SW 1271 (cell line): Measurements from ENCODE around the gene KLK8.
"Not testable (repeated sequence)": the region's sequence is repeated elsewhere in the genome, so short reads cannot be mapped to it uniquely, and the experiment has no call there.

Experiments
- DNase-seq, 2 experiments: peaks; one replicate each; lab custom pipeline; 2025; lab: John Stamatoyannopoulos, UW

Gene KLK8

DNA sequence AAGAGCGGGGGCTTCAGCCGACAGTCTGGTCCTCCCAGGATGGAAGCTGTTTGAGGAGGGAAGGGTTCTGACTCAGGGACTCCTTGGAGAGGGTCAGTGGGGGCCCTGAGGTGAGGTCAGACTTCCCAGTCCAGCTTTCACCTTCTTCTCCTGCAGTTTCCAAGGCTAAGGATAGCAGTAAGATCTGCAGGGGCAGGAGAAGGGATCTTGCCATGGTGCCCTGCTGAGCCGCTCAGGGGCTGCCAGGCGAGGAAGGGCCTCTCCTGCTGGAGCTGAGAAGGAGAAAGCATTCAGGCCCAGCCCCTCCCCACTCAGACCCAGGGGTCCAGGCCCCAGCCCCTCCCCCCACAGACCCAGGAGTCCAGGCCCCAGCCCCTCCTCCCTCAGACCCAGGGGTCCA, 19.2 kb downstream of the KLK8 start:
- DNase-seq: no peak

DNA sequence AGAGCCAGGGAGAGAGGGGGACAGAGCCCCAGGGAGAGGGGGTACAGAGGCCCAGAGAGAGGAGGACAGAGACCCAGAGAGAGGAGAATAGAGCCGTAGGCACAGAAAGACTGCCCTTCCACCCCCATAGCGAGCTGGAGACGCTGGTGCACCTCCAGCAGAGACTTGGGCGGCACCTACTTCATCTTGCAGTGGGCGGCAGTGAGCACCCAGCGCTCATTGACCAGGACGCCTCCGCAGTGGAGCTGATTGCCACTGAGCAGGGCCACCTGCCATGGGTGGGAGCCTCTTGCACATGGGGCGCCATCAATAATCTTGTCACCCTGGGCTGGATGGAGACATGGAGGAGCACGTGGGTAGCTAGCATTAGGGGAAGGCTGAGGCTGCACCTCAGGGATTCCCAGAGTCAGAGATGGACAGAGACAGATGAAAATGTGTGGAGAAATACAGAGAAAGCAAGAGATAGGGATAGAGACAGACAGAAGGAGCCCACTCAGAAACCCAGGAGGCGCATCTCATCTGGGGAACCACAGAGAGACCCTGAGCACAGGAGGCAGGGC, 19.7 kb downstream of the KLK8 start:
- DNase-seq: no peak

DNA sequence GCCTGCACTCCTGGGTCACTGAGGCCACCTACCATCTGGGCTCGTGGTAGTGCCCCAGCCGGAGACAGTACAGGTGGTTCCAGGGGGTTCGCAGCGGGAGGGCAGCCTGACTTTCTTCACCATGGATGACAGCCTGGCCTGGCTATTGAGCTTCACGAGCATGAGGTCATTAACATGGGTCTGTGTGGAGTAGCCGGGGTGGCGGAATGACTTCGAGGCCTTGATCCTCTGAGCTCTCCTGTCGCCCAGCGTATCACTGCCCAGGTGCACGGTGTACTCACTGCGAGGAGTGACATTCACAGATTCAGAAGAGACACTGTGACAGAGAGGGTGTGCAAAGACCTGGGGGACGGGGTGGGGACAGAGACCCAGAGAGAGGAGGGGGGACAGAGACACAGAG, 21.2 kb downstream of the KLK8 start:
- no peak for DNase-seq

DNA sequence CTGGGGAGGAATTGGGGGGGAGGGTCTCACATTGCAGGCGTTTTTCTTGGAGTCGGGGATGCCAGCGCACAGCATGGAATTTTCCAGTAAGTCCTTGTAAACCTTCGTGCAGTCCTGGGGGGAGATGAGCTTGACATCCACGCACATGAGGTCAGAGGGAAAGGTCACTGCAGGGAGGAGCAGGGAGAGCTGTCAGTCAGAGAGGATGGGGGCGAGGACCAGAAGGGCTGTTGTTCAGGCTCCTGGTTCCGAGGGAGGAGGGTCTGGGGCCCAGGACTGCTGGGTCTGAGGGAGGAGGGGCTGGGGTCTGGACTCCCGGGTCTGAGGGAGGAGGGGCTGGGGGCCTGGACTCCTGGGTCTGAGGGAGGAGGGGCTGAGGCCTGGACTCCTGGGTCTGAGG, 21.6 kb downstream of the KLK8 start:
- DNase-seq: no peak

DNA sequence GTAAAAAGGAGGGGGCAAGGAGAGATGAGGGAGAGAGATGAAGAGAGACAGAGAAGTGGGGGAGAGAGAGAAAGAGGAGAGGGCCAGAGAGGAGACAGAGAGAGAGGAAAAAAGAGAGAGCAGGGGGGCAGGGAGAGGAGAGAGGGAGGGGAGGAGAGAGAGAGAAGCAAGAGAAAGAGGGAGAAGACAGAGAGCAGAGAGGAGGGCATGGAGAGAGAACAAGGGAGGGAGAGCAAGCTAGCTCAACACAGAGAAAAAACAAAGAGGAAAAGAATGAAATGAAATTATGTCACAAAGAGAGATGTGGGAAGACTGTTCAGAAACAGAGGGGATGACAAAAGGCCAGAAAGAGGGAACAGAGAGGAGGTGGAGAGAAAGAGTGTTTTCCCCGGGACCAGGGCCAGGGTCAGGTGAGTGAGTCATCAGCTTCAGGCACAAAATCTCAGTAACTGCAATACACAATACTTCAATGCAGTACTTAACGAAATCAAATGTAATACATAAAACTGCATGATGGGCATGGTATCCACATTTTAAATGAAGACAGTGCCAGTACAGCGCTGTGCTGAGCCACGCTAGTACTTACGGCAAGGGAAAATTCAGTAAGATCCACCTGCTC, 22.5 kb downstream of the KLK8 start:
- no peak for DNase-seq

DNA sequence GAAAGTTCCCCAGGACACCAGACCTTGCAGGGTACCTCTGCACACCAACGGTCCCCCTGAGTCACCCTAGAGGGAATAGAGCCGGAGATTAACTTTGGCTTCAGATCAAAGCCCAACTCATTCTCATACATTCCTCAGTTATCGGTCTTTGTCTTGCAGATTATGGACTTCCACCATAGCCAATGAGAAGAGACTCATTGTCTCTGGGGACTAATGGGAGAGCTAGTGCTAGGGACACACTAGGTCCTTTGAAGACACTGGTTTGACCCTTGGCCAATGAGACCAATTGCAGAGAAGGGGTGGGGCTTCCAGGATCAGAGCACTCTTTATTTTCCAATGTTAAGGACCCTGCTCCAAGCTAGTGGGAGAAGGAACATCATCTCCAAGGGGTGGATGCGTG, 23.8 kb downstream of the KLK8 start:
- no peak for DNase-seq

DNA sequence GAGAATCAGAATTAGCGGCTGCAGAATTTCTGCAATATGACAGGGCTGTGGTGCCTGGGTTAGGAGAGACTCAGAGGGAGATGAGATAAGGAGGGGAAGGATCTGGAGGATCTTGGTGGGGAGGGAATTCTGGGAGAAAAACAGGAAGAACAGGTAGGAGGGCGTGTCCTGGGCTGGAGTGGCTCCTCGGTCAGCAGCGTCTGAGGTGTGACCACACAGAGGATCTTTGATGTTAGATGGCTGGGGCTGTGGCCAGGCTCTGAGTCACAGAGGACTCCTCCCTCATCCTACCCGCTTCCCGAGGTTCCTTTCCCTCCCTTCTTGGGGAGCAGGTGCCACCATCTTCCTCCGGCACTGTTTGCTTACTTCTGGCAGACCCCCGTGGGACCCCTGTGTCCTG, 25.6 kb downstream of the KLK8 start:
- DNase-seq: no peak

DNA sequence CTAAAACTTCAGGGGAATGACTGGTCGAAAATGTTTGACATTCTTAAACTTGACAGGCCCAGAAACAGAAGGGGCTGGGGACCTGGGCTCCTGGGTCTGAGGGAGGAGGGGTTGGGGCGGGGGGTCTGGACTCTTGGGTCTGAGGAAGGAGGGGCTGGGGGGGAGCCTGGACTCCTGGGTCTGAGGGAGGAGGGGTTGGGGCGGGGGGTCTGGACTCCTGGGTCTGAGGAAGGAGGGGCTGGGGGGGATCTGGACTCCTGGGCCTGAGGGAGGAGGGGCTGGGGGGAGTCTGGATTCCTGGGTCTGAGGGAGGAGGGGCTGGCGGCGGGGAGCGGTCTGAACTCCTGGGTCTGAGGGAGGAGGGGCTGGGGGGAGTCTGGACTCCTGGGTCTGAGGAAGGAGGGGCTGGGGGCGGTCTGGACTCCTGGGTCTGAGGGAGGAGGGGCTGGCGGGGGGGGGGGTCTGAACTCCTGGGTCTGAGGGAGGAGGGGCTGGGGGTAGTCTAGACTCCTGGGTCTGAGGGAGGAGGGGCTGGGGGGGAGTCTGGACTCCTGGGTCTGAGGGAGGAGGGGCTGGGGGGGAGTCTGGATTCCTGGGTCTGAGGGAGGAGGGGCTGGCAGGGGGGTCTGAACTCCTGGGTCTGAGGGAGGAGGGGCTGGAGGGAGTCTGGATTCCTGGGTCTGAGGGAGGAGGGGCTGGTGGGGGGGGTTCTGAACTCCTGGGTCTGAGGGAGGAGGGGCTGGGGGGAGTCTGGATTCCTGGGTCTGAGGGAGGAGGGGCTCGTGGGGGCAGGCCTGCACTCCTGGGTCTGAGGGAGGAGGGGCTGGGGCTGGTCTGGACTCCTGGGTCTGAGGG, 26.5 kb downstream of the KLK8 start:
- no peak for DNase-seq

DNA sequence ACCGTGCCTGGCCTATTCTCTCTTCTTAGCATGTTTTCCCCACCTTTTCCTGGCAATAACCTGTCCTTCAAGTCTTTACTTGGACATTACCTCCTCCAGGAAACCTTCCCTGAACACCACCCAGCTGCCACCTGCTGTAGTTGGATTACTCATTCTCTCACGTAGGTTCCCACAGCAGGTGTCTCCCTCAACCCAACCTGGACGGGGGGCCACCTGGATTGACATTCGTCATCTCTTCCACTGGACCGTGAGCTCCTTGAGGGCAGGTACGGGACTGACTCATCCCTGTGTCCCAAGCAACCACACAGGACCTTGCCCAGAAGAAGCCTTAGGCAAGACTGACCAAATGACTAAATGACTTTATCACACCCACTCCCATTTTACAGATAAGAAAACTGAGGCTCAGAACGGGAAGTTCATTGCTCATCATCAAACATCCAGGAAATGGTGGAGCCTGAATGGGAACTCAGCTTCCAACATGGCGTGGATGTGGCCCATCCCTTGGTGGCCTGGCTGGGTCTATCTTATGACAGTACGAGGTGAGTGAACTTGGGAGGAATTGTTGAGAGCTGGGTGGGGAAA, 28.5 kb downstream of the KLK8 start:
- no peak for DNase-seq

DNA sequence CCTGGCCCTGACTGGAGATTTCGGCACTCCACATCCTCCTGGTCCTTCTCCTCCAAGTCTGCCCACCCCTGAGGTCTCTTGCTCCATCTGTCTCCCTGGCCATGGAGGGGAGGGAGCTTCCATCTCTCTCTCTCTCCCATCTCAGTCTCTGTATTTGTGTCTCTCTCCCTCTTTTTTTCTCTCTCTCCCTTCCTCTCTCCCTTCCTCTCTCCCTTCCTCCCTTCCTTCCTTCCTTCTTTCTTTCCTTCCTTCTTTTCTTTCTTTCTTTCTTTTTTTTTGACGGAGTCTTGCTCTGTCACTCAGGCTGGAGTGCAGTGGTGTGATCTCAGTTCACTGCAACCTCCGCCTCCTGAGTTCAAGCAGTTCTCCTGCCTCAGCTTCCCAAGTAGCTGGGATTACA, 31.6 kb downstream of the KLK8 start:
- DNase-seq: not testable (repeated sequence)

DNA sequence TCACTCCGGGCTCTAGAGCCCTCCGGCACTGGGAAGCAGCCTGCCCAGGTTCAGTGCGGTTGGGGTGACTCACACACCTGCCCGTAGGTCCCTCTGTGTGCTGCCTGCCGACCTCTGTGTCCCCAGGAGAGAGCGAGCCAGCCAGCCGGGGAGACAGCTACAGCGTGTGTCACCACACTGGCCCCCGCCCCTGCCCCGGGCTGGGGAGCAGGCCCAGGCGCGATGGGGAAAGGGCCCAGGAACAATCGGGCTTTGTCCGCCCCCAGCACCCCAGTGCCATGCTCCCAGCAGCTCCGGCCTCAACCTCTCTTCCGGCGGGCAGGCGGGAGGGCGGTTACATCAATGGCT, 32.0 kb downstream of the KLK8 start, which contains the start of gene KLK6:
Gene KLK6 (minus strand): TSS at position 179 of the 348 bp plus-strand sequence. CDS start 1,487 bp downstream, outside the sequence.
- no peak for DNase-seq

DNA sequence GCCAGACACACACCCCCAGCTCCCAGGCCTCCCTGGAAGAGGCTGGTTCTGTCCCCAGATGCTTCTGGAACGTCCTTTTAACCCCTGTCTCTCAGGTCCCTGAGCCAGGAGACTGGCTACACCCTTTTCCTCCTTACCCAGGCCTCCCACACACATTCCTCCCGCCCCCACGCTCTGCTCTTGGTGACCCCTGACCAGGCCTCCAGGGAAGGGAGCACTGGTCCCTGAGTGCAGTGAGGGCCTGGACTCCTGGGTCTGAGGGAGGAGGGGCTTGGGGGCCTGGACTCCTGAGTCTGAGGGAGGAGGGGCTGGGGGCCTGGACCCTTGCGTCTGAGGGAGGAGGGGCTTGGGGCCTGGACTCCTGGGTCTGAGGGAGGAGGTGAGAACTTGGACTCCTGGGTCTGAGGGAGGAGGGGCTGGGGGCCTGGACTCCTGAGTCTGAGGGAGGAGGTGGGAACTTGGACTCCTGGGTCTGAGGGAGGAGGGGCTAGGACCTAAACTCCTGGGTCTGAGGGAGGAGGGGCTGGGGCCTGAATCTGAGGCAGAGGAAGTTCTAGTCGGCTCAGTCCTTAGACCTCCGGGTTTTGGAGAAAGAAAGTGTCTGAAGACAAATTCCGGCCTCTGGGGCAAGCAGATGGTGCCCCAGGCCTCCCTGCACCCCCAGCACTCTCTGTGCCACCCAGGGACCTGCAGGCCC, 32.5 kb downstream of the KLK8 start:
- DNase-seq: no peak

DNA sequence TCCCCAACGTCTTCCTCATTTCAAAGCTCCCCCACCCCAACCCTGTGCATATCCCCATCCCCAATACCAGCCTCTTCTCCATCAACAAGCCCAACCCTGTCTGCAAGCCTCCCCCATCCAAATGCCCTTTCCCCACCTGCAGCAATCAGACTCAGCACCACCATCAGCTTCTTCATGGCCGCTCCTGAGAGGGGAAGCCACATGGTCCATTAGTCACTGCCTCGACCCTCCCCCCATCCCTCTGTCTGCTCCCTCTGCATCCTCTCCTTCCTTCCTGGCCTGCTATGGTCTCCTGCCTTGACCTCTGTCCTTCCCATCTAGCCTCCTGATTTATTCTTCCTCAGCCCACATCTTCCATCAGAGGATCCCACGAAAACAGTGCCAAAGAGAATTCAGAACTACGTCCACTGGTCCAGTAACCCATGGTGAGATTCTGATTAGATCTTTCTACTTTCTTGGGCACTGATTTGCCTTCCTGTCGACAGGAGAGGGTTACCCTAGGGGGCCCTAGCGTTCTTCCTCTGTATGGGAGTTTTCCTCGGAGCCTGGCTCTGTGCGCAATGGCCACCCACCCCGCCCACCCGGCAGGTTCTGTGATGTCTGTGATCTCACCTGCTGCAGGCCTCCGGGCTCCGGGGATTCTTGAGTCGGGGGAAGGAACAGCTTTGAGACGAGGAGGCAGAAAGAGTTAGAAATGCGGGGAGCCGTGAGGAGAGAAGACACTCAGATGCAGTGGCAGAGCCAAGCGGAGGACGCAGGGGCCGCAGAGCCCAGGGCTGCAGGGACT, 33.3 kb downstream of the KLK8 start:
- no peak for DNase-seq

DNA sequence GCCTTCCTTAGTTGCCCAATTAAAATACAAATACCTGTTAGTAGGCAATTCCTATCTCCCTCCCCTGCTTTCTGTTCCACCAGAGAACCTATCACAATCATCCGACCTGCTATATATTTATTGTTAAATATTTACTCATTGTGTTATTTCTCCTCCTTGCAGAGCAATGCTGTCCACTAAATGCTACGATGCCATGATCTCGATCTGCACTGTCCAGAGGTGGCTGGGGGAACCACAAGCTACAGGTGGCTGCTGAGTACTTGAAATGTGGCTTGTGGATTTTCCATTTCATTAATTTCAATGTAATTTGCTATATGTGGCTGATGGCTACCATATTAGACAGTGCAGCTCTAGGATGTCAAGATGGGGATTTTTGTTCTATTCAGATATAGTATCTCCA, 37.1 kb downstream of the KLK8 start:
- no peak for DNase-seq

DNA sequence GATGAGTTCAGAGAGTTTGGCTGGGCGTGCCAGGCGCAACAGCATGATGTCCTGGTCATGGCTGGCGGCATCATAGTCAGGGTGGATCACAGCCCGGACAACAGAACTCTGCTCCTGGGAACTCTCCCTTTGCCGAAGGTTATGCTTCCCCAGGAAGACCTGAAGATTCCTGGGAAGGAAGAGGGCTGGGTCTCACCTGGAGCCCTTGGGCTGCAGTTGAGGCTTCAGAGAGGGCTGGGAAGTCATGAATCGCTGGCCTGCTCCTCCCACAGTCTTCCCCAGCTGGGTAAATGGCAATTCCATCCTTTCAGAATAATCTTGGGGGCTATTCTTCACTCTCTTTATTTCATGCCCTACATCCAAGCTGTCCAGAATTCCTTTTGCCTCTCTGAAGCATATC, 38.0 kb downstream of the KLK8 start:
- no peak for DNase-seq

DNA sequence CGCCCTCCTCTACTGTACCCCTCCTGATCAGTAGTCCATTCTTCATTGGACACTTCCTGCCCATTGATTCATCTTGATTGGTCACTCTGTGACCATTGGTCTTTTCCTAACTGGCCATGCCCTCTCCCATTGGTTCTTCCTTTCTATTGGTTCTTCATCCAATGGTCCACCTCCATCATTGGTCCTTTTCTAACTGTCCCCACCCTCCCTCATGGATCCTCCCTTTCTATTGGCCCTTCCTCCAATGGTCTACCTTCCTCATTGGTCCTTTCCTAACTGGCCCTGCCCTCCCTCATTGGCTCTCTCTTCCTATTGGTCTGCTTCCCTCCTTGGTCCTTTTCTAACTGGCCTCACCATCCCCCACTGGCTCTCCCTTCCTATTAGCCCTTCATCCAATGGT, 39.2 kb downstream of the KLK8 start:
- DNase-seq: no peak

DNA sequence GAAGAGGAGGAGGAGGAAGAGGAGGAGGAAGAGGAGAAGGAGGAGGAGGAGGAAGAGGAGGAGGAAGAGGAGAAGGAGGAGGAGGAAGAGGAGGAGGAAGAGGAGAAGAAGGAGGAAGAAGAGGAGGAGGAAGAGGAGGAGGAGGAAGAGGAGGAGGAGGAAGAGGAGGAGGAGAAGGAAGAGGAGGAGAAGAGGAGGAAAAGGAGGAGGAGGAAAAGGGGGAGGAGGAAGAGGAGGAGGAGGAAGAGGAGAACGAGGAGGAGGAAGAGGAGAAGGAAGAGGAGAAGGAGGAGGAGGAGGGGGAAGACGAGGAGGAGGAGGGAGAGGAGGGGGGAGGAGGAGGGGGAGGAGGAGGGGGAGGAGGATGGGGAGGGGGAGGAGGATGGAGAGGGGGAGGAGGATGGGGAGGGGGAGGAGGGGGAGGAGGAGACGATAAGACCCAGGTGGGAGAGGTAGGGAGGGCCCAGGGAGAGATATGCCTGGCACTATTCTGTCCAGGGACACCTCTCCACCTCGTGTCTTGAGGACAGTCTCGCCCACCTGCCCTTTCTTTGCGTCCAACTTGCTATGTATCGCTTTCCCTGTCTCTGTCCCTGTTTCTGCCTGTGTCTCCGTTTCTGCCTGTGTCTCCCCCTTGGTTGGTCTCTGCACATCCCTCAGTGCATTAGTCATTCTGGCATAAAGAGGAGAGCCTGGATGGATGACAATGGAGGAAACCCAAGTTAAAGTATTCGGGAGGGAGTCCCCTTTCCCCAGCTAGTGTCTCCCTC, 41.5 kb downstream of the KLK8 start:
- peak in 1 of 2 experiments; percentile 22 for DNase-seq

DNA sequence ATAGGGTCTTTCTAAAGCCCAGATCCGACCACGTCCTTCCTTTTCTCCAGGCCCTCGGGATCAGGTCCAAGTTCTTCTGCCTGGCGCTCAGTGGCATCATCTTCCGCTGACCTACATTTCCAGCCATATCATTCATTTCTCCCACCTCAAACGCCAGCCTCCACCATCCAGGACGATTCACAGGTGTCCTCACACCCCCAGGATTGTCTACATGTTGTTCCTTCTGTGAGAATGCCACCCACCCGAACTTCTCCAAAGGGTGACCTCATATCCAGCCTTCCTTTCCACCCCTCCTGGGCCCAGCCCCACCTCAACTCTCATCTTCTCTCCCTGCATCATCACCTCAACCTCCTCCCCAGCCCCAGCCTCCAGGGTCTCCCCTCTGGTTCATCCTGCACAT, 43.8 kb downstream of the KLK8 start:
- DNase-seq: no peak

DNA sequence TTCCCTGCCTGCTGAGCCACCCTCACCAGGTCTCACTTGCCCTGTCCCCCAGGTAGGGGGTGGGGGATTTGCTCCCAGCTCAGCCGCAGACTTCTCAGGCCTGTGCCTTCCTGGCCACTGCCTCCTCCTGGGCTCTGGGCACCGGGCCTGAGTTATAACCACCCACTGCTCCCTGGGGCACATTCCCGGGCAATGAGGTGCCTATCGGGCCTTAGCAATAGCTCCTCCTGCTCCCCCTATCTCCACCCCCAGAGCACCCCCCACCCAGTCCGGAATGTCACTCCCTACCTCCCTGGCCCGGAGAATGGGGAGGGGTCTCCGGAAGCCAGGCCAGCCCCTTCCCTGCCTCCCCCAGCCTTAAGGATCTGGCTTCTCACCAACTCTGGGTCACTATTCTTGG, 48.5 kb downstream of the KLK8 start, which contains the start of gene KLK5:
Gene KLK5 (minus strand): TSS at position 129 of the 400 bp plus-strand sequence. CDS start 381 bp downstream, outside the sequence.
- no peak for DNase-seq

DNA sequence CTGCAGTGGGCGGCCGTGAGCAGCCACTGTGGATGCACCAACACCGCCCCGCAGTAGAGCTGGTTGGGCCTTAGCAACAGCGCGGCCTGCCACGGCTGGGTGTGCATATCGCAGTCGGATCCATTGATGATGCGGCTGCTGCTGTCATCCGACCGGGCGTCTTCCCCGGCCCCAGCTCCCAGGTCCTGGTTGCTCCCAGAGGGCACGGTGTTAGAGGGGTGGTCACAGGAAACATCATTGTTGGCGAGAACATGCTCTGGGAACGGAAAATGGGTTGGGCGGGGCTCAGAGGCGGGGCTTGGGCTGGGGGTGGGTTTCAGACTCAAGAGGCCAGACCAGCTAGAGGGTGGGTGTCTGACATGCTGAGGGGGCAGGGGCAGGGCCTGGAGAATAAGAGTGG, 51.5 kb downstream of the KLK8 start:
- no peak for DNase-seq

DNA sequence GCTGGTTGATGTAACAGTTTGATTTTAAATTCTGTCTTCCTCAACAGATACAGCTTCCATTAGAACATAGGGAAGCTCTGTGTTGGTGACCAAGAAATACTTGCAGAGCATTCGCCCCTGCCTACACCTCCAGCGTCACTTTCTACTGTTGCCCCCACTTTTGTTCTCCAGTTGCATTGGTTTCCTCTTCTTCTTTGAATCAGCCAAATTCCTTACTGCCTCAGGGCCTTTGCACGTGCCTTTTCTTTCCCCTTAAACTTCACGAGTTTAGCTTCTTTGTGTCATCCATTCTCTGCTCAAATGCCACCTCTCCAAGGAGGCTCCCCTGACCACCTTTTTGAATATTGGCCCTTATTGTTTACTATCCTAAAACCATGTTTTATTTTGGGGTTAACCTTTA, 54.3 kb downstream of the KLK8 start:
- DNase-seq: no peak
